B cell (primary cell): ENCODE data around the gene OGDHL.

Experiments
- CTCF ChIP-seq: fragments of 200-600 bp; IDR thresholded peaks from one replicate; pipeline ENCODE4 v1.8.0; 2022; ENCODE audit warnings: antibody characterized with exemption, mild to moderate bottlenecking
- EZH2 ChIP-seq: IDR thresholded peaks from 2 replicates; pipeline ENCODE4 v1.6.1; 2012; ENCODE audit warnings: borderline replicate concordance, low read depth, mild to moderate bottlenecking, moderate library complexity, low read length; ENCODE audit not compliant: insufficient read depth, poor library complexity, severe bottlenecking

- no peak for TF ChIP-seq CTCF
- no peak for TF ChIP-seq EZH2
These were observed 36.2 kb upstream of the OGDHL start for GRCh38 chr10:49798275-49798674.
